ENCODE measurements around the gene NPAS3.

NPAS3 gene

GRCh38 chr14:33793398-33794110, 854.9 kb downstream of the NPAS3 start:
- no peak for DNase-seq (ENCODE audit: low read depth in 2 of 2)

GRCh38 chr14:33794791-33795305, 856.2 kb downstream of the NPAS3 start:
- peak in 1 of 2 experiments; percentile 11 for DNase-seq (ENCODE audit: low read depth in 2 of 2)

GRCh38 chr14:33796356-33796755, 857.7 kb downstream of the NPAS3 start:
- peak; percentile 26 to 29 for DNase-seq (ENCODE audit: low read depth in 2 of 2)

- DNase-seq (ENCODE audit: low read depth in 2 of 2), result no peak
Observed at GRCh38 chr14:33799705-33800570, 861.3 kb downstream of the NPAS3 start.

- DNase-seq (ENCODE audit: low read depth in 2 of 2), result no peak
Observed at GRCh38 chr14:33800735-33801163, 862.1 kb downstream of the NPAS3 start.

GRCh38 chr14:33802737-33803136, 864.1 kb downstream of the NPAS3 start:
- no peak for DNase-seq (ENCODE audit: low read depth in 2 of 2)

GRCh38 chr14:33805593-33805992, 866.9 kb downstream of the NPAS3 start:
- no peak for DNase-seq (ENCODE audit: low read depth in 2 of 2)

GRCh38 chr14:33806905-33807304, 868.2 kb downstream of the NPAS3 start:
- DNase-seq (ENCODE audit: low read depth in 2 of 2), result no peak

- no peak for DNase-seq (ENCODE audit: low read depth in 2 of 2)
Observed at GRCh38 chr14:33808187-33808586, 869.5 kb downstream of the NPAS3 start.

- no peak for DNase-seq (ENCODE audit: low read depth in 2 of 2)
Observed at GRCh38 chr14:33809396-33809981, 870.8 kb downstream of the NPAS3 start.

GRCh38 chr14:33810308-33810707, 871.6 kb downstream of the NPAS3 start:
- DNase-seq (ENCODE audit: low read depth in 2 of 2), result no peak

- DNase-seq (ENCODE audit: low read depth in 2 of 2), result no peak
Observed at GRCh38 chr14:33811721-33812120, 873.0 kb downstream of the NPAS3 start.

- DNase-seq (ENCODE audit: low read depth in 2 of 2), result no peak
Observed at GRCh38 chr14:33812181-33812580, 873.5 kb downstream of the NPAS3 start.

GRCh38 chr14:33812601-33813000, 873.9 kb downstream of the NPAS3 start:
- DNase-seq (ENCODE audit: low read depth in 2 of 2), result no peak

- no peak for DNase-seq (ENCODE audit: low read depth in 2 of 2)
Observed at GRCh38 chr14:33814010-33814409, 875.3 kb downstream of the NPAS3 start.

- DNase-seq (ENCODE audit: low read depth in 2 of 2), result no peak
Observed at GRCh38 chr14:33833706-33834465, 895.2 kb downstream of the NPAS3 start.

GRCh38 chr14:33834466-33835260, 896.0 kb downstream of the NPAS3 start:
- no peak for DNase-seq (ENCODE audit: low read depth in 2 of 2)

GRCh38 chr14:33835261-33835655, 896.6 kb downstream of the NPAS3 start:
- DNase-seq (ENCODE audit: low read depth in 2 of 2), result no peak

GRCh38 chr14:33835677-33836076, 897.0 kb downstream of the NPAS3 start:
- no peak for DNase-seq (ENCODE audit: low read depth in 2 of 2)

- DNase-seq (ENCODE audit: low read depth in 2 of 2), result no peak
Observed at GRCh38 chr14:33836203-33836899, 897.7 kb downstream of the NPAS3 start.

Data from fibroblast of skin of left biceps (primary cell).